ENCODE results near the gene MEGF8. TPM values are rescaled to one million over a fixed set of nuclear protein-coding genes. Genes with fewer than 3 reads are reported as not detected.

Gene MEGF8
- total and polyA plus RNA-seq, 9 of the 15 experiments (the other 6 are each of a cell fraction or from before 2014, with no cell fraction given), result 0.28 to 13.1 (median 3.0) TPM

DNA sequence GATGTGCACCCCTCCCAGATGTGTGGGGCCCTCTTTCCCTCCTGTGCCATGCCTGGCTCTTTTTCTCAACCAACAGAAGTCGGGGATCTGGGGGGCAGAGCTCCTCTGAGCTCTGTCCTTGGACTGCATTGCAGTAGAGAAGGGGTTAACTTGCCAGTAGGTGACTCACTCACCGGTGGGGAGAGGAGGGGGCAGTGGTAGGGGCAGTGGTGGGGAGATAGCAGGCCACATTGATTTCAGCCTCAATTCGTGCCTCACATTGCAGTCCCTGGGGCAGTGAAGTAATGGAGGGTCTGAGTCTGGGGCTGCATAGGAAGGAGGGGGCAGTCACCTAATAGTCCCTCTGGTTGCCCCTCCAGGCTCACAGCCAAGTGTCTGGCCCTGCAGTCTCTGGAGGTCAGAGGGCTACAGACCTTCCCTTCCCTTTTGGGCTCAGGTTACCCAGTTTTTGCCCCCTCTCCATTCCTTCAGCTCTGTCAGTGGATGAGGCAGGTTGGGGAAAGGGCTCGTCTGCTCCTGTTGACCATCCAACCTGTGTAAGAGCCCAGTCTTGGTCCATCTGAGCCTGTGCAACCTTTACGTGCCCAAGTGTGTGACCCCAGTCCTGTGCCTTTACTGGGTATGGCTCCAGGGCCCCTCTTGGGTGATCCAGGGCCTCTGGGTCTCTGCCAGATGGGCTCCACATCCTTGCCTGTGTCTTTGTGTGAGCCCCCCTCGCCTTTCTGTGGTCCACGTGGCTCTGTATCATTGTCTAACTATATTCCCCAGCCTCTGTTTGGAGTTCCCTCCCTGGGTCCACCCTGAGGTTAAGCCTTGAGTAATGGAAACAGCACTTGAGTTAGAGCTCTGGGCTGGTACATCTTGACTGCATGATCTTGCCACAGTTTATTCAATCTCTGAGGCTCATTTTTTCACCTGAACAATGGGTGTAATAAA lies 43.3 kb upstream of the MEGF8 start (continued):
- TF ChIP-seq, protein P1, sequence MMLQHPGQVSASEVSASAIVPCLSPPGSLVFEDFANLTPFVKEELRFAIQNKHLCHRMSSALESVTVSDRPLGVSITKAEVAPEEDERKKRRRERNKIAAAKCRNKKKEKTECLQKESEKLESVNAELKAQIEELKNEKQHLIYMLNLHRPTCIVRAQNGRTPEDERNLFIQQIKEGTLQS (IDR thresholded peaks at IDR 0.05), result peak; percentile 94
- TF ChIP-seq, protein P1 (CRISPR knock-in tag; conservative IDR thresholded peaks at IDR 0.05), result no peak
- TF ChIP-seq TSC22D4 (tag; IDR thresholded peaks at IDR 0.05) (no peak), NCOA6 (IDR thresholded peaks at IDR 0.05) (no peak), HSF4 (CRISPR knock-in tag; IDR thresholded peaks at IDR 0.05; ENCODE audit: borderline replicate concordance) (no peak), NR3C1 (CRISPR knock-in tag; IDR thresholded peaks at IDR 0.05) (no peak), ZNF717 (CRISPR knock-in tag; IDR thresholded peaks at IDR 0.05) (no peak), YY1 (IDR thresholded peaks at IDR 0.05; ENCODE audit: borderline replicate concordance in 1 of 3, control insufficient read depth in 1 of 3, extremely low read depth in 1 of 3, insufficient read depth in 3 of 3, insufficient read length in 1 of 3, insufficient replicate concordance in 2 of 3, low read depth in 1 of 3, low read length in 2 of 3) (no peak), CBFA2T3 (IDR thresholded peaks at IDR 0.05) (peak; percentile 51), ARID2 (IDR thresholded peaks at IDR 0.05) (no peak), BRD9 (IDR thresholded peaks at IDR 0.05; ENCODE audit: low read depth, partially characterized antibody) (no peak), ZSCAN32 (CRISPR knock-in tag; IDR thresholded peaks at IDR 0.05) (no peak), IRF2 (CRISPR knock-in tag; IDR thresholded peaks at IDR 0.05) (no peak), MCM7 (IDR thresholded peaks at IDR 0.05) (no peak), ZNF212 (CRISPR knock-in tag; IDR thresholded peaks at IDR 0.05) (no peak), CTBP1 (IDR thresholded peaks at IDR 0.05; ENCODE audit: borderline replicate concordance) (no peak), FOXK1 (CRISPR knock-in tag; IDR thresholded peaks at IDR 0.05; ENCODE audit: borderline replicate concordance) (no peak), KAT8 (IDR thresholded peaks at IDR 0.05; ENCODE audit: low read depth) (no peak)
- TF ChIP-seq, protein P2, sequence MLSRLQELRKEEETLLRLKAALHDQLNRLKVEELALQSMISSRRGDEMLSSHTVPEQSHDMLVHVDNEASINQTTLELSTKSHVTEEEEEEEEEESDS (CRISPR knock-in tag; IDR thresholded peaks at IDR 0.05), result no peak
- TF ChIP-seq, protein P3, sequence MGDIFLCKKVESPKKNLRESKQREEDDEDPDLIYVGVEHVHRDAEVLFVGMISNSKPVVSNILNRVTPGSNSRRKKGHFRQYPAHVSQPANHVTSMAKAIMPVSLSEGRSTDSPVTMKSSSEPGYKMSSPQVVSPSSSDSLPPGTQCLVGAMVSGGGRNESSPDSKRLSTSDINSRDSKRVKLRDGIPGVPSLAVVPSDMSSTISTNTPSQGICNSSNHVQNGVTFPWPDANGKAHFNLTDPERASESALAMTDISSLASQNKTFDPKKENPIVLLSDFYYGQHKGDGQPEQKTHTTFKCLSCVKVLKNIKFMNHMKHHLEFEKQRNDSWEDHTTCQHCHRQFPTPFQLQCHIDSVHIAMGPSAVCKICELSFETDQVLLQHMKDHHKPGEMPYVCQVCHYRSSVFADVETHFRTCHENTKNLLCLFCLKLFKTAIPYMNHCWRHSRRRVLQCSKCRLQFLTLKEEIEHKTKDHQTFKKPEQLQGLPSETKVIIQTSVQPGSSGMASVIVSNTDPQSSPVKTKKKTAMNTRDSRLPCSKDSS (IDR thresholded peaks at IDR 0.05; ENCODE audit: low read depth, partially characterized antibody), result no peak
- TF ChIP-seq, protein P4, sequence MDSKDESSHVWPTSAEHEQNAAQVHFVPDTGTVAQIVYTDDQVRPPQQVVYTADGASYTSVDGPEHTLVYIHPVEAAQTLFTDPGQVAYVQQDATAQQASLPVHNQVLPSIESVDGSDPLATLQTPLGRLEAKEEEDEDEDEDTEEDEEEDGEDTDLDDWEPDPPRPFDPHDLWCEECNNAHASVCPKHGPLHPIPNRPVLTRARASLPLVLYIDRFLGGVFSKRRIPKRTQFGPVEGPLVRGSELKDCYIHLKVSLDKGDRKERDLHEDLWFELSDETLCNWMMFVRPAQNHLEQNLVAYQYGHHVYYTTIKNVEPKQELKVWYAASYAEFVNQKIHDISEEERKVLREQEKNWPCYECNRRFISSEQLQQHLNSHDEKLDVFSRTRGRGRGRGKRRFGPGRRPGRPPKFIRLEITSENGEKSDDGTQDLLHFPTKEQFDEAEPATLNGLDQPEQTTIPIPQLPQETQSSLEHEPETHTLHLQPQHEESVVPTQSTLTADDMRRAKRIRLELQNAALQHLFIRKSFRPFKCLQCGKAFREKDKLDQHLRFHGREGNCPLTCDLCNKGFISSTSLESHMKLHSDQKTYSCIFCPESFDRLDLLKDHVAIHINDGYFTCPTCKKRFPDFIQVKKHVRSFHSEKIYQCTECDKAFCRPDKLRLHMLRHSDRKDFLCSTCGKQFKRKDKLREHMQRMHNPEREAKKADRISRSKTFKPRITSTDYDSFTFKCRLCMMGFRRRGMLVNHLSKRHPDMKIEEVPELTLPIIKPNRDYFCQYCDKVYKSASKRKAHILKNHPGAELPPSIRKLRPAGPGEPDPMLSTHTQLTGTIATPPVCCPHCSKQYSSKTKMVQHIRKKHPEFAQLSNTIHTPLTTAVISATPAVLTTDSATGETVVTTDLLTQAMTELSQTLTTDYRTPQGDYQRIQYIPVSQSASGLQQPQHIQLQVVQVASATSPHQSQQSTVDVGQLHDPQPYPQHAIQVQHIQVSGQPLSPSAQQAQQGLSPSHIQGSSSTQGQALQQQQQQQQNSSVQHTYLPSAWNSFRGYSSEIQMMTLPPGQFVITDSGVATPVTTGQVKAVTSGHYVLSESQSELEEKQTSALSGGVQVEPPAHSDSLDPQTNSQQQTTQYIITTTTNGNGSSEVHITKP (IDR thresholded peaks at IDR 0.05; ENCODE audit: partially characterized antibody), result peak; percentile 32

Measured in K562 (cell line).